ENCODE measurements around the gene RGS6.

- TF ChIP-seq POLR2A (IDR thresholded peaks at IDR 0.05) (no peak), POLR2AphosphoS5 (IDR thresholded peaks at IDR 0.05) (no peak)
- TF ChIP-seq, protein P1, sequence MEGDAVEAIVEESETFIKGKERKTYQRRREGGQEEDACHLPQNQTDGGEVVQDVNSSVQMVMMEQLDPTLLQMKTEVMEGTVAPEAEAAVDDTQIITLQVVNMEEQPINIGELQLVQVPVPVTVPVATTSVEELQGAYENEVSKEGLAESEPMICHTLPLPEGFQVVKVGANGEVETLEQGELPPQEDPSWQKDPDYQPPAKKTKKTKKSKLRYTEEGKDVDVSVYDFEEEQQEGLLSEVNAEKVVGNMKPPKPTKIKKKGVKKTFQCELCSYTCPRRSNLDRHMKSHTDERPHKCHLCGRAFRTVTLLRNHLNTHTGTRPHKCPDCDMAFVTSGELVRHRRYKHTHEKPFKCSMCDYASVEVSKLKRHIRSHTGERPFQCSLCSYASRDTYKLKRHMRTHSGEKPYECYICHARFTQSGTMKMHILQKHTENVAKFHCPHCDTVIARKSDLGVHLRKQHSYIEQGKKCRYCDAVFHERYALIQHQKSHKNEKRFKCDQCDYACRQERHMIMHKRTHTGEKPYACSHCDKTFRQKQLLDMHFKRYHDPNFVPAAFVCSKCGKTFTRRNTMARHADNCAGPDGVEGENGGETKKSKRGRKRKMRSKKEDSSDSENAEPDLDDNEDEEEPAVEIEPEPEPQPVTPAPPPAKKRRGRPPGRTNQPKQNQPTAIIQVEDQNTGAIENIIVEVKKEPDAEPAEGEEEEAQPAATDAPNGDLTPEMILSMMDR (IDR thresholded peaks at IDR 0.05), result no peak
Observed at GRCh38 chr14:72527591-72527990, 595.4 kb downstream of the RGS6 start.

All from breast epithelium (tissue), 3 donors.